HG02642 (cell line): ENCODE results near the gene PTPN1.
A peak's percentile ranks its signal among the peaks of the same experiment; 100 is the strongest.
"Not testable (repeated sequence)": the region's sequence is repeated elsewhere in the genome, so short reads cannot be mapped to it uniquely, and the experiment has no call there.

Experiments used
- ATAC-seq: cut with Tn5 transposase; IDR thresholded peaks from one replicate; pipeline ENCODE4 v1.9.1; 2021; ENCODE audit warnings: mild to moderate bottlenecking; ENCODE audit not compliant: unreplicated experiment, poor library complexity

Gene PTPN1

DNA sequence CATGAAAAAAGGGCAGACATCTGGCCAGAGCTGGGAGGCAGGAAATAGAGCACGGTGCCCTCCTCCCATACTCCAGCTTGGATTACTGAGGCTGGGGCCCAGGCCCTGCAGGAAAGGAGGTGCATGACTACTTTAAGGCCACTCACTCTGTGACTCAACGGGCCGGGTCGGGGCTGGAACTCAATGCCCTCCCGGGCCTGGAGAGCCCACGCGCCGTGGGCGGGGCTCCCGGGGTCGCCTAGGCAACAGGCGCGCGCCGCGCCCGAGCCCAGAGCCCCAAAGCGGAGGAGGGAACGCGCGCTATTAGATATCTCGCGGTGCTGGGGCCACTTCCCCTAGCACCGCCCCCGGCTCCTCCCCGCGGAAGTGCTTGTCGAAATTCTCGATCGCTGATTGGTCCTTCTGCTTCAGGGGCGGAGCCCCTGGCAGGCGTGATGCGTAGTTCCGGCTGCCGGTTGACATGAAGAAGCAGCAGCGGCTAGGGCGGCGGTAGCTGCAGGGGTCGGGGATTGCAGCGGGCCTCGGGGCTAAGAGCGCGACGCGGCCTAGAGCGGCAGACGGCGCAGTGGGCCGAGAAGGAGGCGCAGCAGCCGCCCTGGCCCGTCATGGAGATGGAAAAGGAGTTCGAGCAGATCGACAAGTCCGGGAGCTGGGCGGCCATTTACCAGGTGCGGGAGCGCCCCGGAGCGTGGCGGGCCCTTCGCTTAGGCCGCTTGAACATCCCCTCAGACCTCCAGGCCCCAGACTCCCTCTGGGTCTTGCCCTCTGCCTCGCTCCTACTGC is at the start of gene PTPN1:
TSS of gene PTPN1 (plus strand) at position 461 of the 783 bp plus-strand sequence. CDS start at position 606, 145 bp downstream.
- peak; percentile 91 for ATAC-seq

- peak; percentile 77 for ATAC-seq
Measured at GRCh38 chr20:50460608-50461267, 49.4 kb upstream of the PTPN1 start.

- no peak for ATAC-seq
Measured at GRCh38 chr20:50462093-50462690, 48.0 kb upstream of the PTPN1 start.

DNA sequence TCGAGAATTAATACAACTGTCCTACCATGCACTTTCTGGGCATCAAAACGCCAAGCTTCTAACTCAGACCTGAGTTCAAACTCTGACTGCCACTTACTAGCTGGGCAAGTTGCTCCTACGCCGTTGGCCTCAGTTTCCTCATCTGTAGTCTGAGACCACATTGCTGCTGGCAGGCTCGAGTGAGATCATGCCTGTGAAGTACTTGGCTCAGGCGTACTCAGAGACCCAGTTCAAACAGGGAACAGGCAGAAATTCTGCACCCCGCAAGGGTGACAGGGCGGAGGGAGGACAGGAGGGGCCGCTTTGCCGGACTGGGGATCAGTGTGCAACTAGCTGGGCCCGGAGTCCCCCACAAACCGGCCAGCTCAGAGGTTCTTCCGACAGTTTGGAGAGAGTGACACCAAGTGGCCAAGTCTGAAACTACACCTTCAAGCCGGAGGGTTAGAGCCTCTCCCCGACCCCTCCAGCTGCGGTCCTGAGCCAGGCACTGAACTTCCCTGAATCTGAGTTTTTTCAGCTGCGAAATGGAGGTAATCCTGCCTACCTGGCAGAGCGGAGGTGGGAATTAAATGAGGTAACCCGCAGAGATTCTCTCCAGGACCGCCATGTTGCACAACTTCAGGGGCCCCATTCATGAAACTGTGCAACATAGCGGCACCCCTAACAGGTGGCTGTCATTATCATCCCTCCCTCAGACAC is 46.0 kb upstream of the PTPN1 start:
- ATAC-seq: no peak

DNA sequence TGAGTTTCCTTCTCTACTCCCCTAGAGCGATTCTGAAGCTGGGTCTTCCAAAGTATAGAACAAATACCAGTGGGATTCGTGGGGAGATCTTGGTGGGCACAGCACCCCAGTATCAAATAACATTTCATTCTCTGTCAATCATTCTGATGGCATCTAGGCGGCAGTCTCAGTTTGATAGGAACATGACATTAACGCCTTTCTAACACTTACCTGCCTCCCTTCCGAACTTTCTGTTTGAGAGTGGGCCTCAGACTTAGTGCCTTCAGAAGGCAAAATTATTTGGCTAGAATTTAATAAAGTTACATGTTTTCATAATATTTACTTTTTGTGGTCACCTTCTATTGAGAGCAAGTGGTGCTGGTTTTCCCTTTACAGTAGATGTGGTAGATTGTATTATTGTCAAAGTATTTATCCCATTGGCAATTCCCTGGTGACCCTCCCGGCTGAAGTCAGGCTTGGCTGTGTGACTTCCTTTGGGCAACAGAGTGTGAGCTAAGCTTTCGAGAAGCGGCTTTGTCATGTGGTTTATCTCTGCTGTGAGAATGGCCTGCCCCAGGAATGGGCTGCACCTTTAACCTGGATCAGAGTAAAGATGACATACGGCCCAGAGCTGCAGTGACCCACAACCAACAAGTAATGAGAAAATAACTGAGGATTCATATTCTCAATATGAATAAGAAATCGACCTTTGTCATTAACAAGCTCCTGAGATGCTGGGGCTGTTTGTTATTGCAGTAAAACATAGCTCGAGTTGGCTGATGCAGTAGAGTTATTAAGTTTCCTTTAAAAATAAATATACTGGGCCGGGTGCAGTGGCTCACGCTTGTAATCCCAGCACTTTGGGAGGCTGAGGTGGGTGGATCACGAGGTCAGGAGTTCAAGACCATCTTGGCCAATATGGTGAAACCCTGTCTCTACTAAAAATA is 45.2 kb upstream of the PTPN1 start:
- ATAC-seq: no peak

DNA sequence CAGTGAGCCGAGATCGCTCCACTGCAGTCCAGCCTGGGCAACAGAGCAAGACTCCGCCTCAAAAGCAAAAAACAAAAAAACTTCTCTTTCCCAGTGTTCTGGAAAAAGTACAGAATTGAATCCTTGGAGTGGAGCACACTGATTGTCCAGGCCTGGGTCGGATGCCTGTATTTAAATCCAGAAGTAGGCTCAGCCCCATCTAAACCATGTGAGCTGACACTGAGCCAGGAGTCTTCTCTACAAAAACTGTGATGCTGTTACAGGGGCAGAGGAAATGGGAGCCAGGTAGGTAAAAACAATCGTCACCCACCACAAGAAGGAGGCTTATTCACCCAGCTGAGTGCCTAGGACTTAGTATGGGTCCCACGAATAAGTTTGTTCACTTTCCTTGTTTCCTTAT is 43.0 kb upstream of the PTPN1 start:
- ATAC-seq: no peak

DNA sequence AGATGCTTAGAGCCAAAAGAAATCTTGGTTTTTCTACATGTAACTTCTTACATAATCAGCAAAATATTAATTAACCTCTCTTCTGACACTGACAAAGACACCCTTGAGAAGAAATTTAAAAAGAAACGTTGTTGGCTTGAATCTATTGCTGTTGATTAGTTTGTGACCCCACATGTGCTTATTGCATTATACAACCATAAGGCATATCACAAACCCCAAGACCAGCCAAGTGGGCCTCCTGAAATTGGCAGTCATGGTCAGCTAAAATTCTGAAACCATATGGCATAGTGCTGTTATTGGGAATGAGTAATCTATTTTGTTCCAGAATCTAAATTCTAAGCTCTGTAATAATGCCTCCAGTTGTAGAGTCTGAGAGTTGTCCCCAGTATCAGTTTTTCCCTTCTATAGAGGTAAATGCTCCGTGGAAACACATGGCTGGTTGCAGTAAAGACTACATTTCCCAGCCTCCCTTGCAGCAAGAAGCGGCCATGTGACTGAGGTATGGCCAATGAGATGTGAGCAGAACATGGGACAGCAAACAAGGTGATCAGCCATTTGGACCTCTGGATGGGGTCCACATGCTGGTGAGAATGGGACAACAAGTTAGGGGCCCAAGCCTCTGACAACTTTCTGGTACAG is 42.3 kb upstream of the PTPN1 start:
- no peak for ATAC-seq

DNA sequence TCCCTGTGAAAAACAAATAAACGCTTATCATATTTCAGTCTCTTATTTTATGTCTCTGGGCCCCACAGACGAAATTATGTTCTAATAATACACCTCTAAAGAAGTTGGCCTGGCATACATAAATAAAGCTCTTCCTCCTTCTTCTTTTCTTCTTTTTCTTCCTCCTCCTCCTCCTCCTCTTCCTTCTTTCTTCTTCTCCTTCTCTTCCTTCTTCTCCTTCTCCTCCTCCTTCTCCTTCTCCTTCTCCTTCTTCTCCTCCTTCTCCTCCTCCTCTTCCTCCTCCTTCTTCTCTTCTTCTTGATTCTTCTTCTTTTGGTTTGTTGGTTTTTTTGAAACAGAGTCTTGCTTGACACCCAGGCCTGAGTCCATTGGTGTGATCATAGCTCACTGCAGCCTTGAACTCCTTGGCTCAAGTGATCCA is 41.8 kb upstream of the PTPN1 start:
- no peak for ATAC-seq

- no peak for ATAC-seq
Measured at GRCh38 chr20:50469176-50469723, 40.9 kb upstream of the PTPN1 start.

DNA sequence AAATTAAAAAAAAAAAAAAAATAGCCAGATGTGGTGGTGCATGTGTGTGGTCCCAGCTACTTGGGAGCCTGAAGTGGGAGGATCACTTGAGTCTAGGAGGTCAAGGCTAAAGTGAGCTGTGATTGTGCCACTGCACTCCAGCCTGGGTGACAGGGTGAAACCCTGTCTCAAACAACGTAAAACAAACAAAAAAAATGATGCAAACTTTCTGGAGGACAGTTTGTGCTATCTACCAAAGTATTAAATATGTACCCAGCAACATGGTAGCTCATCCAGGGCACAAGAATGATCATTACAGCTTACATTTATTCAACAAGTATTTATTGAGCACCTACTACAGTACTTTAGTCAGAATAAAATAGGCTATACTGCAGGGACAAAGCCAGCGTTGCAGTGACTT is 40.4 kb upstream of the PTPN1 start:
- no peak for ATAC-seq

DNA sequence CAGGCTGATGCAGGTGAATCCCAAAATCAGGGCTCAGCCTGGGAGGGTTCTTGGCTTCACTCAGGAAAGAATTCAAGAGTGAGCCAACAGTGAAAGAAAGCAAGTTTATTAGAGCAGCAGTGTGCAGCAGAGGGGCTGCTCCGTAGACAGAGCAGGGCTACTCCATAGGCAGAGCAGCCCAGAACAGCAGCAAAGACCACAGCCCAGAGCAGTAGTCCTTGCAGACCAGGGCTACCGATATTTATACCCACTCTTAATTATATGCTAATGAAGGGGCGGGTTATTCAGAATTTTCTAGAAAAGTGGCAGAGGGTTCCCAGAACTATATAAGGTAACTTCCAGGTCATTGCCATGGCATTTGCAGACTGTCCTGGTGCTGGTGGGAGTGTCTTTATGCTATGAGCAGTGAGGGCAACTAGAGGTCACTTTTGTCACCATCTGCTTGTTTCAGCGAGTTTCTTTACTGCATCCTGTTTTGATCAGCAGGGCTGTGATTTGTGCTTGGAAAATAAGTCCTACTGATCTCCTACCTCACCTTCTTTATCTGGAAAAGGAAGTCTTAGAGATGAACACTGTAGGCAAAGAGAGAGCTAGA is 39.8 kb upstream of the PTPN1 start:
- ATAC-seq: no peak

GRCh38 chr20:50471231-50471630 is 39.0 kb upstream of the PTPN1 start:
- no peak for ATAC-seq

DNA sequence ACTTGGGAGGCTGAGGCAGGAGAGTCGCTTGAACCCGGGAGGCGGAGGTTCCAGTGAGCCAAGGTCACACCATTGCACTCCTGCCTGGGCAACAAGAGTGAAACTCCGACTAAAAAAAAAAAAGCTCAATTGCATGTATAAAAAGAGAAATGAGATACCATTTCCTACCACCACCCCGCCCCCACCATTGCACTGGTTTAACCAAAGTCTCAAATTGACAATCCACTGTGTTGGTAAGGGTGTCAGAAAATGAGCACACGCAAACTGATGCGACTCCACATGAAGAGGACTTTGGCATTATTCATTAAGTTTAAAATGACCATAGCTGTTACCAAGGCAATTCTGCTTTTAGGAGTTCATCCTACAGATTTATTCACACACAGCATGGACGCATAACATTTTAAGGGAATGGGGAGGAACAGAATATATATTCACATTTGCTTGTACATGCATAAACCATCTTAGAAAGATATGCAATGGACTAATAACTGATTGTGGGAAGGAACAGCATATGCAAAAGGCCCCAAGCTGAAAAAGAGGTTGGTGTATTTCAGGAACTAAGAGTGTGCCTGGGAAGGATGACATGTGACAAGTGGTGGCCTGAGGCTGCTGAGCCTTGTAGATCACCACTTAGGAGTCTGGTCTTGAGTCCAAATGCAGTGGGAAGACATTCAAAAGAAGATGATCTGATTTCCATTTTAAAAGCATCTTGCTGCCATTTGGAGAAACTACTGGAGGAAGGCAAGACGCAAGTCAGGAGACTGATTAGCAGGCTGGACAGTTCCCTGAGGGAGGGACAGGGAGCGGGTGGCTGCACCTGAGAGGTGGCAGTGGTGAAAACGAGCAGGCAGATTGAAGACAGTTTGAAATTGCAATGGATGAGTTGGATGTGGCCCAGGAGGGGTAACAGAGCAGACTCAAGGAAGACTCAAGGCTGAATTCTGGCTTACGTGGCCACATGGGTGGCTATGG is 37.2 kb upstream of the PTPN1 start:
- no peak for ATAC-seq

DNA sequence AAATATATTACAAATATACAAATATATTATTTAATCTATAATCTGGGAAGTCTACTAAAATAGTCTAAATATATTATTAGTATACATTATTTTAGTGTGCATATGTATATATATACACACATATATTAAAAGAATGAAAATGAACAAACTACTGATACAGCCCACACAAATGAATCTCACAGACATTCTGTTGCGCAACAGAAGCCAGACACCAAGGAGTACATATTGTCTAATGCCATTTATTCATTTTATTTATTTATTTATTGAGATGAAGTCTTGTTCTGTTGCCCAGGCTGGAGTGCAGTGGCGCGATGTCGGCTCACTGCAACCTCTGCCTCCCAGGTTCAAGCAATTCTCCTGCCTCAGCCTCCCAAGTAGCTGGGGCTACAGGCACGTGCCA is 35.8 kb upstream of the PTPN1 start:
- not testable (repeated sequence) for ATAC-seq

GRCh38 chr20:50475681-50476292 is 34.4 kb upstream of the PTPN1 start:
- no peak for ATAC-seq

- no peak for ATAC-seq
Measured at GRCh38 chr20:50477239-50477872, 32.8 kb upstream of the PTPN1 start.
